A549 (cell line): Measurements from ENCODE around the gene STOX2.

ENCODE experiments used
- HOXA7 ChIP-seq: fragments of 250-450 bp; sonication (Bioruptor Pico); IDR thresholded peaks from 2 replicates; pipeline ENCODE4 v1.5.0; 2020; ENCODE audit warnings: mild to moderate bottlenecking, moderate library complexity
- SMC3 ChIP-seq: fragments of >200 bp; sonication (Bioruptor Twin); formaldehyde crosslinking; IDR thresholded peaks from 3 replicates; pipeline ENCODE4 v1.6.1; 2018; ENCODE audit warnings: inconsistent platforms

DNA sequence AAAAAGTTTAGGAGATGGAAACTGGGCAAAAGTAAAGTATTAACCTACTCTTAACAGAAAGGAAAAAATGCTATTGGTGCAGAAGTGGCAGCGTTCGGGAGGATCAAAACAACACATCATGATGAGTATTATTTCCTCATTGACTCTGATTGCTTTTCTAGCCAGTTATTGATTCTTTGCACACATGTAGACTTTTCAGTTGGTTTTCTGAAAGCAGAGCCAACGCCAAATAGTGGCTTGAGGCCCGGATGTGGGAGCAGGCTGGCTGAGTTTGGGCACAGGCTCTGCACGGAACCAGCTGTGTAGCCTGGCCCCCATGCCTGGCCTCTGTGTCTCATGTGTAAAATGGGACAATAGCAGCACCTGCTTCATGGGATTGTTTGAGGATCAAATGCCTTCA is 21.8 kb downstream of the STOX2 start:
- TF ChIP-seq SMC3 (no peak), HOXA7 (CRISPR knock-in tag) (no peak)
